Measurements from ENCODE around the gene CENPS. TPM values are rescaled to one million over a fixed set of nuclear protein-coding genes. Genes with fewer than 3 reads are reported as not detected.

The CENPS gene
- total RNA-seq, 1 experiment from 2014 or later = 20.1 TPM

GRCh38 chr1:10484521-10484920 is 54.3 kb downstream of the CENPS start:
- Mint-ChIP-seq H3K4me1 (ENCODE audit: low read depth, unreplicated experiment) (peaks cover 9% of the 10 kb centered on the region), H3K4me3 (ENCODE audit: unreplicated experiment) (no peak overlapping the region), H3K36me3 (ENCODE audit: insufficient read depth, unreplicated experiment) (peaks cover 29% of the 10 kb centered on the region), H3K9me3 (ENCODE audit: unreplicated experiment) (no peaks in the 10 kb centered on the region), H3K27ac (ENCODE audit: unreplicated experiment) (no peak overlapping the region), H3K27me3 (ENCODE audit: insufficient read depth, unreplicated experiment) (no peaks in the 10 kb centered on the region)
- no TSS peak for BruUV-seq (replicated peaks)
- intact Hi-C loops (cut with micrococcal nuclease; ENCODE audit: unreplicated experiment) = no loop called here
- ChIA-PET CTCF (no interaction called here), POLR2A (no interaction called here)
- no peaks in the 10 kb centered on the region for H3K9me3 ChIP-seq
- TF ChIP-seq CTCF (IDR thresholded peaks at IDR 0.05; ENCODE audit: insufficient read depth in 1 of 2, low read depth in 1 of 2, low read length in 1 of 2, severe bottlenecking in 1 of 2, unreplicated experiment in 1 of 2) = no peak
- H3K4me3 ChIP-seq (ENCODE audit: low read depth, low read length) = no peak overlapping the region
- H3K4me1 ChIP-seq = peaks cover 8% of the 10 kb centered on the region
- H3K27me3 ChIP-seq (replicated peaks; ENCODE audit: control insufficient read depth, insufficient read depth, low read length) = no peaks in the 10 kb centered on the region
- DNase-seq = no peak
- no peaks in the 10 kb centered on the region for H3K36me3 ChIP-seq (ENCODE audit: control insufficient read depth, insufficient read depth, low read length)

- Histone ChIP-seq H3K4me1 (peaks cover 15% of the 10 kb centered on the region), H3K9me3 (no peaks in the 10 kb centered on the region), H3K36me3 (ENCODE audit: control insufficient read depth, insufficient read depth, low read length) (no peaks in the 10 kb centered on the region), H3K4me3 (ENCODE audit: low read depth, low read length) (no peak overlapping the region), H3K27me3 (replicated peaks; ENCODE audit: control insufficient read depth, insufficient read depth, low read length) (no peaks in the 10 kb centered on the region)
- Mint-ChIP-seq H3K36me3 (ENCODE audit: insufficient read depth, unreplicated experiment) (peaks cover 18% of the 10 kb centered on the region), H3K4me3 (ENCODE audit: unreplicated experiment) (no peak overlapping the region), H3K9me3 (ENCODE audit: unreplicated experiment) (no peaks in the 10 kb centered on the region), H3K4me1 (ENCODE audit: low read depth, unreplicated experiment) (peaks cover 13% of the 10 kb centered on the region), H3K27me3 (ENCODE audit: insufficient read depth, unreplicated experiment) (no peaks in the 10 kb centered on the region), H3K27ac (ENCODE audit: unreplicated experiment) (peak overlapping the region; percentile 23)
- no TSS peak for BruUV-seq (replicated peaks)
- POLR2A ChIA-PET = no interaction called here
- no peak for TF ChIP-seq CTCF (IDR thresholded peaks at IDR 0.05; ENCODE audit: insufficient read depth in 1 of 2, low read depth in 1 of 2, low read length in 1 of 2, severe bottlenecking in 1 of 2, unreplicated experiment in 1 of 2)
- CTCF ChIA-PET = interaction anchor here (0.6 kb wide), 2 partner anchors 11 to 17 kb away, joined by 4 read pairs; no protein-coding TSS in a partner anchor
- intact Hi-C loops (cut with micrococcal nuclease; ENCODE audit: unreplicated experiment) = no loop called here
- DNase-seq = no peak
These were observed 59.2 kb downstream of the CENPS start for GRCh38 chr1:10489291-10490055.

- H3K9me3 ChIP-seq = no peaks in the 10 kb centered on the region
- TF ChIP-seq CTCF (IDR thresholded peaks at IDR 0.05; ENCODE audit: insufficient read depth in 1 of 2, low read depth in 1 of 2, low read length in 1 of 2, severe bottlenecking in 1 of 2, unreplicated experiment in 1 of 2) = no peak
- H3K4me1 Mint-ChIP-seq (ENCODE audit: low read depth, unreplicated experiment) = peaks cover 13% of the 10 kb centered on the region
- H3K4me1 ChIP-seq = peaks cover 22% of the 10 kb centered on the region
- no peaks in the 10 kb centered on the region for H3K27me3 Mint-ChIP-seq (ENCODE audit: insufficient read depth, unreplicated experiment)
- intact Hi-C loops (cut with micrococcal nuclease; ENCODE audit: unreplicated experiment) = no loop called here
- no TSS peak for BruUV-seq (replicated peaks)
- H3K27me3 ChIP-seq (replicated peaks; ENCODE audit: control insufficient read depth, insufficient read depth, low read length) = no peaks in the 10 kb centered on the region
- POLR2A ChIA-PET = no interaction called here
- H3K9me3 Mint-ChIP-seq (ENCODE audit: unreplicated experiment) = no peaks in the 10 kb centered on the region
- H3K36me3 Mint-ChIP-seq (ENCODE audit: insufficient read depth, unreplicated experiment) = peaks cover 12% of the 10 kb centered on the region
- CTCF ChIA-PET = interaction anchor here (0.6 kb wide), 1 partner anchor 46 kb away, joined by 5 read pairs; no protein-coding TSS in a partner anchor
- H3K27ac Mint-ChIP-seq (ENCODE audit: unreplicated experiment) = no peak overlapping the region
- H3K4me3 Mint-ChIP-seq (ENCODE audit: unreplicated experiment) = no peak overlapping the region
- no peak overlapping the region for H3K4me3 ChIP-seq (ENCODE audit: low read depth, low read length)
- no peaks in the 10 kb centered on the region for H3K36me3 ChIP-seq (ENCODE audit: control insufficient read depth, insufficient read depth, low read length)
- DNase-seq = no peak
These were observed 60.2 kb downstream of the CENPS start for GRCh38 chr1:10490286-10490970.

Other genes with a start within 250 kb of the CENPS start
- 41.1 and 43.6 TPM in 2 replicates for gene KIF1B, start 219.9 kb upstream of the CENPS start, total RNA-seq (2022)
- gene PGD, start 31.4 kb upstream of the CENPS start, total RNA-seq (2022) = 187 and 215 TPM in 2 replicates
- 0.79 TPM in 1 of 2 replicates, not detected in the other for gene CORT, start 19.6 kb downstream of the CENPS start, total RNA-seq (2022)
- gene DFFA, start 42.1 kb downstream of the CENPS start, total RNA-seq (2022) = 80.2 and 80.4 TPM in 2 replicates
- gene PEX14, start 44.5 kb downstream of the CENPS start, total RNA-seq (2022) = 19.9 and 22.2 TPM in 2 replicates